Rectal smooth muscle tissue (tissue), 1 donor: ENCODE data around the gene TES.

Experiments
- H3K27ac ChIP-seq: one replicate; pipeline ENCODE4 v1.7.0; 2013; ENCODE audit warnings: low read depth, low read length, inconsistent platforms
- H3K27me3 ChIP-seq: one replicate; pipeline ENCODE4 v1.7.0; 2013; ENCODE audit warnings: low read length; ENCODE audit not compliant: control insufficient read depth, insufficient read depth
- H3K36me3 ChIP-seq: one replicate; pipeline ENCODE4 v1.7.0; 2013; ENCODE audit warnings: low read length; ENCODE audit not compliant: control insufficient read depth, insufficient read depth
- H3K4me1 ChIP-seq: one replicate; pipeline ENCODE4 v1.7.0; 2013; ENCODE audit warnings: low read length; ENCODE audit not compliant: control insufficient read depth, insufficient read depth
- H3K4me3 ChIP-seq: one replicate; pipeline ENCODE4 v1.7.0; 2013; ENCODE audit warnings: low read length
- H3K9ac ChIP-seq: one replicate; pipeline ENCODE4 v1.7.0; 2013; ENCODE audit warnings: low read length

Gene TES

GRCh38 chr7:116197360-116197759, 13.0 kb upstream of the TES start:
- Histone ChIP-seq H3K36me3 (no peaks in the 10 kb centered on the region), H3K4me1 (no peaks in the 10 kb centered on the region), H3K4me3 (no peak overlapping the region), H3K9ac (no peak overlapping the region), H3K27ac (no peak overlapping the region), H3K27me3 (no peaks in the 10 kb centered on the region)

DNA sequence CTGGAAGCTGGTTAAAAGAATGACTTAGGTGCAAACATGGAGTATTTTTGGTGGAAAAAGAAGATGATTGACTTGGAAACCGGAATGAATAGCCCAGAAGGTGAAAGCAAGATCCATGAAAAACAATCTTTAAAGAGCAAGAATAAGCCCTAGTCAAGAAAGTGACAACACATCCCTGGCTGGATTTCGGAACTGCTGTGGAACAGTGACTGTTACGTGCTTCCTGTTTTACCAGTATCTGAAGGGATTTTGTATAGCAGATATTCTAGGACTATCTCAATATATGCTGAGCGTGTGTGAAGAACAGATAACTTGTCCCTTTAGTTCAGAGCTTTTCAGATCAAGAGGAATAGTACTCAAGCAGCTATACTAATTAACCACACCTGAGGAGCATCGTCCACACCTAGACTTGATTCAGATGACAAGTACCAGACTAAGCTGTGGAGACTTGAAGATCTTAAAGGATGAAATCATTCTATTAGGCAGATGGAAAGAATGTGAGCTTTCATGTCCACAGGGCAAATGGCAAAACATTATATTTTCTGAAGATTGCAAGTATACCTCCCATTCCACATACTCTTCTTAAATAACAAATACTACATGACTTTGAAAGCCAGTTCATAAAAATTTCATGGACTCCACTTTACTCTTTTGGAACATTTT, 11.5 kb upstream of the TES start:
- Histone ChIP-seq H3K4me1 (no peaks in the 10 kb centered on the region), H3K27me3 (no peaks in the 10 kb centered on the region), H3K4me3 (no peak overlapping the region), H3K36me3 (no peaks in the 10 kb centered on the region), H3K9ac (no peak overlapping the region), H3K27ac (no peak overlapping the region)

GRCh38 chr7:116200963-116201362, 9.4 kb upstream of the TES start:
- Histone ChIP-seq H3K27ac (no peak overlapping the region), H3K36me3 (no peaks in the 10 kb centered on the region), H3K27me3 (no peaks in the 10 kb centered on the region), H3K4me3 (no peak overlapping the region), H3K4me1 (no peaks in the 10 kb centered on the region), H3K9ac (no peak overlapping the region)

DNA sequence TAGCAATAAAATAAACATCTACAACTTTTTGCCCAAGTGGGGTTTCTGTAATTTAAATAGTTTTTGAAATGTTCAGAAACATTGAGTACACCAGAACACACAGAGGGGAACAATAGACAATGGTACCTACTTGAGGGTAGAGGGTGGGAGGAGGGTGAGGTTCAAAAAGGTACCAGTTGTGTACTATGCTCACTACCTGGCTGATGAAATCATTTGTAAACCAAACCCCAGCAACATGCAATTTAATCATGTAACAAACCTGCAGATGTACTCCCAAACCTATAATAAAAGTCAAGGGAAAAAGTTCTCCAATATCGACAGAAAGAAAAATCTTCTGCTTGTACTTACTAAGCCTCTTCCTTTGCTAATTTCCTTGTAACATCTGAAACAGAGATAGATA, 4.2 kb upstream of the TES start:
- Histone ChIP-seq H3K27ac (no peak overlapping the region), H3K27me3 (no peaks in the 10 kb centered on the region), H3K9ac (no peak overlapping the region), H3K36me3 (no peaks in the 10 kb centered on the region), H3K4me1 (no peaks in the 10 kb centered on the region), H3K4me3 (no peak overlapping the region)

GRCh38 chr7:116208919-116209318, 1.4 kb upstream of the TES start:
- H3K4me1 ChIP-seq, result no peaks in the 10 kb centered on the region
- no peak overlapping the region for H3K9ac ChIP-seq
- no peak overlapping the region for H3K27ac ChIP-seq
- H3K36me3 ChIP-seq, result no peaks in the 10 kb centered on the region
- H3K4me3 ChIP-seq, result no peak overlapping the region
- no peaks in the 10 kb centered on the region for H3K27me3 ChIP-seq

- Histone ChIP-seq H3K4me1 (peaks cover under 1% of the 10 kb centered on the region), H3K27me3 (no peaks in the 10 kb centered on the region), H3K4me3 (peak overlapping the region; percentile 96), H3K9ac (no peak overlapping the region), H3K27ac (no peak overlapping the region), H3K36me3 (no peaks in the 10 kb centered on the region)
Observed at GRCh38 chr7:116209561-116210070, 723 bp upstream of the TES start.

- Histone ChIP-seq H3K4me1 (peaks cover 8% of the 10 kb centered on the region), H3K27me3 (no peaks in the 10 kb centered on the region), H3K9ac (peak overlapping the region; percentile 97), H3K27ac (peak overlapping the region; percentile 97), H3K4me3 (peak overlapping the region; percentile 96), H3K36me3 (no peaks in the 10 kb centered on the region)
Observed at GRCh38 chr7:116211006-116211912, 920 bp downstream of the TES start.

DNA sequence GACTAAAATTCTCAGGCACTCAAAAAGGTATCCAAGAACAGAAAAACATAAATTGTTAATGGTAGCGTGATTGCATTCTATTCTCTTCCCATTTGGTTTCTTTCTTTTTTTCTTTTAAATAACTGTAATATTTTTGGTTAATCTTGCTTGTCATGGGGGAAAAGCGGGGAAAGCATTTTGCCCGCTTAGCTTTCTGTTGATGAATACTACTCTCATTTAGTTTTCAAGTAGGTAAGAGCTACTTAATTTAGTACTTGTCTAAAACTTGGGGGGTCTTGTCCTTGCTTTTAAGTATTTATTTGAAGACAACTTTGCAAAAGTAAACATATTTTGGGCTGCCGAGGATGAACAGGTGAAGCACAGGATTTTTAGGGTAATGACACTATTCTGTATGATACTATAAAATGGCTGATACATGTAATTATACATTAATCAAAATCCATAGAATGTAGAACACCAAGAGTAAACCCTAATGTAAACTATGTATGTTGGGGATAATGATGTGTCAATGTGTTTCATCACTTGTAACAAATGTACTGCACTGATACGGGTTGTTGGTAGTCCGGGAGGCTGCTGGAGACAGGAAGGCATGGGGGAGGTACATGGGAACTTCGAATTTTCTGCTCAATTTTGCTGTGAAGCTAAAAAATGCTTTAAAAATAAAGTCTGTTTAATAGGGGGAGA, 1.7 kb downstream of the TES start:
- Histone ChIP-seq H3K36me3 (no peaks in the 10 kb centered on the region), H3K4me3 (peak overlapping the region; percentile 96), H3K27ac (peak overlapping the region; percentile 97), H3K4me1 (peaks cover 10% of the 10 kb centered on the region), H3K27me3 (no peaks in the 10 kb centered on the region), H3K9ac (no peak overlapping the region)

GRCh38 chr7:116212869-116213268, 2.5 kb downstream of the TES start:
- no peak overlapping the region for H3K9ac ChIP-seq
- H3K4me3 ChIP-seq, result peak overlapping the region; percentile 96
- H3K4me1 ChIP-seq, result peaks cover 15% of the 10 kb centered on the region
- no peaks in the 10 kb centered on the region for H3K36me3 ChIP-seq
- H3K27ac ChIP-seq, result peak overlapping the region; percentile 97
- H3K27me3 ChIP-seq, result no peaks in the 10 kb centered on the region

- H3K9ac ChIP-seq, result no peak overlapping the region
- H3K4me1 ChIP-seq, result peaks cover 20% of the 10 kb centered on the region
- H3K4me3 ChIP-seq, result peak overlapping the region; percentile 96
- H3K36me3 ChIP-seq, result no peaks in the 10 kb centered on the region
- no peaks in the 10 kb centered on the region for H3K27me3 ChIP-seq
- peak overlapping the region; percentile 97 for H3K27ac ChIP-seq
Observed at GRCh38 chr7:116213361-116214130, 3.2 kb downstream of the TES start.

DNA sequence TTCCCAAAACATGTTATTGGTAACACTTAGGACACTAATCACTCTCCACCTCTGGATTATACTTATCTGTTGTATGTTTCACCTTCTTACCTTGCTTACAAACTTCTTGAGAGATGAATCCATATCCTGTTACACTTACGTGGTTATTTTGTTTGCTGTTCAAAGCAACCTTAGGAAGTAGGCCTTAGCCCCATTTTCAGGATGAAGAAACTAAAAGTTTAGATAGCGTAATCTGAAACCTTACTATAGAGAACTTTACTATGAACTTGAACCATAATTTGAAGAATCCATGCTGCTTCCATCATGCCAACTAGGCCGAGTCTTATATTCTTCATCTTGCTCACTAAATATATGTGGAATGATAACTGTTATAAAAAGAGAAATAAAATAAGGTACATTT, 4.6 kb downstream of the TES start:
- no peaks in the 10 kb centered on the region for H3K36me3 ChIP-seq
- peak overlapping the region; percentile 97 for H3K27ac ChIP-seq
- no peak overlapping the region for H3K4me3 ChIP-seq

DNA sequence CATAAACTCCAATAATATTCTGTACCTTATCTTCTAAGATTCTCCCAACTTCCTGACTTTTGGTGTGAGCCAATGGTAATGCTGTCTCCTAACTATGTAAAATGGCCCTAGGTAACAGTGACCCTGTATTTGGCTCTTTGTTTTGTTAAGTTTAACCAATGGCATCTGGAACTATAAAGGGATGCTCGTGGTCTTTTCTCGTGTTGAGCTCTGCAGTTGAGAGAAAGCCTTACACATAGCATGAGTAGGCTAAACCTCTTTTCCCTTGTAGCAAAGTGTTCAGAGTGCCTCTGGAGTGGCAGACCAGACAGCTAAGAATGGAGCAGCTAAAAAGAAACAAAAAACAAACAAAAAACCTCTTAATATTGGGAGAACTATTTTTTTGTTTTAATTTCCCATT, 5.2 kb downstream of the TES start:
- peaks cover 37% of the 10 kb centered on the region for H3K4me1 ChIP-seq
- H3K27ac ChIP-seq, result peak overlapping the region; percentile 71
- H3K36me3 ChIP-seq, result no peaks in the 10 kb centered on the region
- H3K27me3 ChIP-seq, result no peaks in the 10 kb centered on the region
- H3K4me3 ChIP-seq, result no peak overlapping the region
- H3K9ac ChIP-seq, result no peak overlapping the region

More for the DNA sequence above, 4.6 kb downstream of the TES start:
- Histone ChIP-seq H3K27me3 (no peaks in the 10 kb centered on the region), H3K4me1 (peaks cover 33% of the 10 kb centered on the region), H3K9ac (no peak overlapping the region)
